ENCODE data around the gene SPHK2. TPM values are rescaled to one million over a fixed set of nuclear protein-coding genes. Genes with fewer than 3 reads are reported as not detected.

The SPHK2 gene
- total and polyA plus RNA-seq, 2 experiments from 2014 or later = 18.3 to 50.3 TPM

GRCh38 chr19:48648134-48648533 lies 28.8 kb downstream of the SPHK2 start (continued):
- TF ChIP-seq REST (IDR thresholded peaks at IDR 0.05; ENCODE audit: unreplicated experiment) = no peak
- no peak for TF ChIP-seq ETS1 (IDR thresholded peaks at IDR 0.05)
- no peak for TF ChIP-seq NANOG (IDR thresholded peaks at IDR 0.05; ENCODE audit: borderline replicate concordance)

- H3K27ac ChIP-seq (ENCODE audit: low read depth) = no peak overlapping the region
- H3K36me3 ChIP-seq (ENCODE audit: insufficient read depth) = no peaks in the 10 kb centered on the region
- H3F3A ChIP-seq (replicated peaks; ENCODE audit: low read depth) = 0 out of 2 replicates have a peak, but pooled peaks cover 4% of the 10 kb centered on the region
- H4K20me1 ChIP-seq (replicated peaks; ENCODE audit: insufficient read depth) = no peaks in the 10 kb centered on the region
- H3K9me2 ChIP-seq (ENCODE audit: insufficient read depth) = no peaks in the 10 kb centered on the region
- H3K27me3 ChIP-seq (ENCODE audit: insufficient read depth) = no peaks in the 10 kb centered on the region
- Mint-ChIP-seq H3K4me3 (no peak overlapping the region; the same call in 2 of the 3 replicates), H3K27ac (no peak overlapping the region), H3K9me3 (peaks cover 3% of the 10 kb centered on the region; the same call in 1 of the 3 replicates), H3K36me3 (ENCODE audit: low read depth) (no peaks in the 10 kb centered on the region; the same call in 1 of the 3 replicates), H3K27me3 (ENCODE audit: insufficient read depth, low read depth, poor library complexity) (peaks cover 9% of the 10 kb centered on the region), H3K4me1 (peaks cover 9% of the 10 kb centered on the region)
- DNase-seq (ENCODE audit: low spot score) (no peak), ATAC-seq (no peak)
- no peak overlapping the region for H3K4me3 ChIP-seq
- H3K4me1 ChIP-seq (ENCODE audit: insufficient read depth) = no peaks in the 10 kb centered on the region
- no peaks in the 10 kb centered on the region for H3K79me2 ChIP-seq (replicated peaks; ENCODE audit: insufficient read depth)
- no peak overlapping the region for H2AFZ ChIP-seq
- no peak overlapping the region for H3K4me2 ChIP-seq
- TF ChIP-seq ETS1 (IDR thresholded peaks at IDR 0.05) (no peak), POLR2AphosphoS5 (IDR thresholded peaks at IDR 0.05; ENCODE audit: low read depth) (no peak), STAT1 (IDR thresholded peaks at IDR 0.05; ENCODE audit: unreplicated experiment) (no peak), CREB1 (CRISPR knock-in tag; IDR thresholded peaks at IDR 0.05; ENCODE audit: low read depth) (no peak), ZNF462 (CRISPR knock-in tag; IDR thresholded peaks at IDR 0.05) (no peak), CTCF (conservative IDR thresholded peaks at IDR 0.05; ENCODE audit: low read depth in 2 of 2) (no peak), EZH2 (IDR thresholded peaks at IDR 0.05; ENCODE audit: low read depth, unreplicated experiment) (no peak), ZNF331 (CRISPR knock-in tag; IDR thresholded peaks at IDR 0.05; ENCODE audit: low read depth) (no peak), NANOG (IDR thresholded peaks at IDR 0.05; ENCODE audit: borderline replicate concordance) (no peak)
Measured at GRCh38 chr19:48650974-48651682, 31.8 kb downstream of the SPHK2 start.

Measured in GM23338 (cell line).